Neural cell (in vitro differentiated cells): ENCODE results near the gene TAF1L.

Experiments
- EZH2 ChIP-seq: fragments of 200-600, 300-800 bp; shearing (Covaris generic), sonication (generic); IDR thresholded peaks from 2 replicates; pipeline ENCODE4 v1.6.1; 2014; ENCODE audit warnings: antibody characterized with exemption, low read length, borderline replicate concordance, mild to moderate bottlenecking; ENCODE audit not compliant: insufficient read depth, poor library complexity, severe bottlenecking
- POLR2AphosphoS5 ChIP-seq: IDR thresholded peaks from 2 replicates; pipeline ENCODE4 v1.6.1; 2012
- TAF1 ChIP-seq: IDR thresholded peaks from 2 replicates; pipeline ENCODE4 v1.6.1; 2012; ENCODE audit warnings: low read depth
- TF ChIP-seq, protein P1 (sequence below): fragments of 450-650 bp; IDR thresholded peaks from 2 replicates; pipeline ENCODE4 v1.5.1; 2014; ENCODE audit warnings: antibody characterized with exemption, mild to moderate bottlenecking, moderate library complexity; ENCODE audit not compliant: poor library complexity, severe bottlenecking

DNA sequence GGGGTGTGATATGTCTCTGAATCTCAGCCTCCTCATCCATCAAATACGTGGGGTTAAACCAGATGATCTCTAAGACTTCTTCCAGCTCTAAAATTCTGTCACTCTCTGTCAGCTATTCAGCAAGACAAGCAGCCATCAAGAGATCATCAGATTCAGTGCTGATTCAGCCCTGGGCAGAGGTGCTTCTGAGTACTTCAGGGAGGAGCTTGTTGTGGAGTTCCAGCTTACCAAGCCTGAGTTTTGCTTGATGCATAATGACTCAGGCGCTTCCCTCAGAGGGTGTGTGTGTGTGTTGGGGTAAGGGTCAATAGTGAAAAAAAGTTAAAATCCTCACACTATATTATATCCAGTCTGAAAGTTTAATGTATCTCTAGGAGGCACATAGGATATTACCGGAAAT lies 29.6 kb upstream of the TAF1L start:
- TF ChIP-seq, protein P1, sequence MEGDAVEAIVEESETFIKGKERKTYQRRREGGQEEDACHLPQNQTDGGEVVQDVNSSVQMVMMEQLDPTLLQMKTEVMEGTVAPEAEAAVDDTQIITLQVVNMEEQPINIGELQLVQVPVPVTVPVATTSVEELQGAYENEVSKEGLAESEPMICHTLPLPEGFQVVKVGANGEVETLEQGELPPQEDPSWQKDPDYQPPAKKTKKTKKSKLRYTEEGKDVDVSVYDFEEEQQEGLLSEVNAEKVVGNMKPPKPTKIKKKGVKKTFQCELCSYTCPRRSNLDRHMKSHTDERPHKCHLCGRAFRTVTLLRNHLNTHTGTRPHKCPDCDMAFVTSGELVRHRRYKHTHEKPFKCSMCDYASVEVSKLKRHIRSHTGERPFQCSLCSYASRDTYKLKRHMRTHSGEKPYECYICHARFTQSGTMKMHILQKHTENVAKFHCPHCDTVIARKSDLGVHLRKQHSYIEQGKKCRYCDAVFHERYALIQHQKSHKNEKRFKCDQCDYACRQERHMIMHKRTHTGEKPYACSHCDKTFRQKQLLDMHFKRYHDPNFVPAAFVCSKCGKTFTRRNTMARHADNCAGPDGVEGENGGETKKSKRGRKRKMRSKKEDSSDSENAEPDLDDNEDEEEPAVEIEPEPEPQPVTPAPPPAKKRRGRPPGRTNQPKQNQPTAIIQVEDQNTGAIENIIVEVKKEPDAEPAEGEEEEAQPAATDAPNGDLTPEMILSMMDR = no peak
- TF ChIP-seq TAF1 (no peak), POLR2AphosphoS5 (no peak), EZH2 (no peak)
